Thymus (tissue), 11 donors: ENCODE measurements around the gene DMAP1. TPM values are rescaled to one million over a fixed set of nuclear protein-coding genes. Genes with fewer than 3 reads are reported as not detected.

Source experiments
- DNase-seq, 9 donors: peaks; one replicate each; pipeline ENCODE4 v3.0.0-alpha.2; 2013; ENCODE audit warnings: low spot score in 9 of 9, low read depth in 6 of 9, missing footprints in 1 of 9
- H3K27ac ChIP-seq, 2 donors: one replicate each; pipeline ENCODE4 v1.5.1; 2013; ENCODE audit warnings: control low read depth in 1 of 2, low read depth in 1 of 2, low read length in 1 of 2, mild to moderate bottlenecking in 1 of 2, moderate library complexity in 1 of 2
- H3K27me3 ChIP-seq, 2 donors: one replicate each; pipeline ENCODE4 v1.5.1; 2013; ENCODE audit warnings: low read length in 1 of 2; ENCODE audit not compliant: control insufficient read depth in 2 of 2, insufficient read depth in 1 of 2
- H3K36me3 ChIP-seq, 2 donors: one replicate each; pipeline ENCODE4 v1.5.1; 2013; ENCODE audit warnings: low read length in 1 of 2, mild to moderate bottlenecking in 1 of 2, moderate library complexity in 1 of 2; ENCODE audit not compliant: control insufficient read depth in 2 of 2, insufficient read depth in 2 of 2
- H3K4me1 ChIP-seq, 2 donors: one replicate each; pipeline ENCODE4 v1.5.1; 2013; ENCODE audit warnings: low read length in 2 of 2; ENCODE audit not compliant: control insufficient read depth in 2 of 2, insufficient read depth in 2 of 2
- H3K4me3 ChIP-seq, 2 donors: one replicate each; pipeline ENCODE4 v1.5.1; 2013; ENCODE audit warnings: low read length in 2 of 2, control low read depth in 1 of 2, mild to moderate bottlenecking in 1 of 2
- H3K9me3 ChIP-seq, 2 donors: one replicate each; pipeline ENCODE4 v1.5.1; 2013; ENCODE audit warnings: low read length in 1 of 2, mild to moderate bottlenecking in 1 of 2; ENCODE audit not compliant: control insufficient read depth in 2 of 2, insufficient read depth in 1 of 2
- WGBS: extraction: QIAGEN DNeasy Blood & Tissue Kit; methylation state at CpG from one replicate; pipeline ENCODE4 v1.1.7; 2013; 5-methylcytosine and 5-hydroxymethylcytosine counted together
- polyA plus RNA-seq: library from polyadenylated mRNA; stranded (reverse); fragments of 200-250 nt; gene quantifications from one replicate; pipeline ENCODE4 v1.2.3, GENCODE V29; 2013
- total RNA-seq: library from RNA; stranded (reverse); fragments of 120-200 nt; gene quantifications from one replicate; pipeline ENCODE4 v1.2.4, GENCODE V29; 2013
- donor health status: healthy.

The DMAP1 gene
- total and polyA plus RNA-seq, 2 donors = 21.2 to 81.6 TPM

DNA sequence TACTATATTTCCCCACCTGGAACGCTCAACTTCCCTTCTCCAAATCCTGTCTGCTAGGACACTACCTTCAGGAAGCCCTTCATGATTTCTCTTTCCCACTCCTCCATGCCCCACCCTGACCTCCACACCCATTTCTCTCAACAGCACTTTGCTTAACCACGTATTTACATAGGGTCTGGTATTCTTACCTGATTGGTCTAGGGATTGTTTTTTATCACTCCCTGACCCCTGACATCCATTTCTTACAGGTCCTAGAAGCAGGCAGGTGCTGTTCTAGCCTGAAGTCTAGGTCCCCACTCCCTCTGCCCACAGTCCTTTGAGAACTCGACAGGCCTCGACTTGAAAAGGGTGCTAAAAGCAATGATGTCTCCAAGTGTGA is 47.5 kb downstream of the DMAP1 start:
- Histone ChIP-seq H3K4me1 (peaks cover 0 to 4% of the 10 kb centered on the region in 2 donors), H3K27ac (no peak overlapping the region), H3K9me3 (no peaks in the 10 kb centered on the region), H3K27me3 (no peaks in the 10 kb centered on the region), H3K4me3 (no peak overlapping the region), H3K36me3 (peaks cover 6 to 12% of the 10 kb centered on the region in 2 donors)
- 91% methylated on average over 4 of the region's 4 CpGs for WGBS
- DNase-seq = no peak

DNA sequence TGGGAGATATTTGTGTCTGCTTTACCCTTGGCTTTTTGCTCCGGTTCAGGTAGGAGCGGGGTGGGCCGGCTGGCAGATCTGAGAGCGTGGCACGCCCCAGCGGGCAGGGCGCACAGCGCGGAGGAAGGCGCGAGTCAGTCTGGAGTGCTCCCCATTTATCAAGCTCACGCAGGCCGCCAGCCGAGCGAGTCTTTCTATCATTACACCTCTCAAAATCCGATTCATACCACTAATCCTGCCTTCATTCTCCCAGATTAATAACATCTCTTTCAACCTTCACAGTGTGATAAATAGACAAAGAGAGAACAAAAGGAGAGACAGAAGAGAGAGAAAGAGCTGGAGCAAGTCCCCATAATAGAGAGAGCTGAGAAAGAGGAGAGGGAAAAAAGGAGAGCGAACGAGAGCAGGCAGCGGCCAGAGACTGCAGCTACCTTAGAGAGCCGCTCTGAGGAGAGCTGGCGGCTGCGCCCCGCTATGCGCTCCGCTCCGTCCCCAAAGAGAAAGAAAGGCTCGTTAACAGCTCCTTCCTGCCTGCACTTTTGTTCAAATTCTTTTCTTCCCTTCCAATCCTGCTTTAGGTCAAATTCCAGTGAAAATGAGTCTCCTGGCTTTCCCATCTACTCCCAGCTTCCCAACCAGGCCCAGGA is 48.0 kb downstream of the DMAP1 start:
- Histone ChIP-seq H3K4me1 (peaks cover 0 to 4% of the 10 kb centered on the region in 2 donors), H3K4me3 (no peak overlapping the region), H3K9me3 (no peaks in the 10 kb centered on the region), H3K36me3 (peaks cover 5 to 11% of the 10 kb centered on the region in 2 donors), H3K27me3 (no peaks in the 10 kb centered on the region), H3K27ac (no peak overlapping the region)
- WGBS = 96% methylated on average over 27 of the region's 27 CpGs
- no peak for DNase-seq

DNA sequence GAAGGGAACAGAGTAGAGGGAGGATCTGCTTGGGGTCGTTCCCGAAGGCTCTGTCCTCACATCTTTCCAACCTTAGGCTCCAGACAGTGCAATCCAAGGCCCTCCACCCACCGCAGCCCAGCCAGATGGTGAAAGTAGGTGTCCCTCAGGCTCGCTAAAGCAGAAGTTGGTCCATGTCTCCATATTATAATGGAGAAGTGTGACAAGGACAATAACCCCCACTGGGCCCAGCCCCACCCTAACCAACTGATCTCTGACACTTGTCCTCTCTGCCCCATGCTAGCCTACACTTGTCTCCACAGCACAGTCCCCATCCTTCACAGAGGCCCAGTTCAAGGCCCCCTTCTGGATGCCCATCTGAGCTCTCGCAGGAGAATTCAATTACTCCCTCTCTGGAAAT is 48.7 kb downstream of the DMAP1 start:
- H3K36me3 ChIP-seq = peaks cover 0 to 6% of the 10 kb centered on the region in 2 donors
- no peak overlapping the region for H3K27ac ChIP-seq
- 97% methylated on average over 5 of the region's 5 CpGs for WGBS

DNA sequence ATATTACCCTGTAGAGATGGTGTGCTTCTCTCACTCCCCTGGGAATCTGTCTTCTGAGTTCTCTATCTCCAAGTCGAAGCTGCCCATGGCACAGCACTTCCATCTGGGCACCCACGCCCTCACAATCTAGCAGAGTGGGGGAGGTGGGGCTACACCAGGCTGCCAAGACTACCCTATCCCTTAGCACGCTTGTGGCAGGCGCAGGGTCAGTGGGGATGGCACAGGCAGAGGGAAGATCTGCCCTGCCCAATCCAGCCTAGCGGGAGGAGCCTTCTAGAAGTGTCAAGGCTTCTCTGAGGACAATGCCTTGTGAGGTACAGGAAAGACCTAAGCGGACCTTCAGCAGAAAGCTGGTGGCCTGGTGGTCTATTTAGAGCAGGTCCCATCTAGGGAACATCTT is 49.1 kb downstream of the DMAP1 start:
- DNase-seq = no peak
- peaks cover 0 to 4% of the 10 kb centered on the region in 2 donors for H3K4me1 ChIP-seq
- no peak overlapping the region for H3K4me3 ChIP-seq
- no peak overlapping the region for H3K27ac ChIP-seq
- peaks cover 0 to 6% of the 10 kb centered on the region in 2 donors for H3K36me3 ChIP-seq
- no peaks in the 10 kb centered on the region for H3K27me3 ChIP-seq
- H3K9me3 ChIP-seq = no peaks in the 10 kb centered on the region
- WGBS = 98% methylated on average over 6 of the region's 6 CpGs

More for the DNA sequence above, 48.7 kb downstream of the DMAP1 start:
- no peak for DNase-seq
- Histone ChIP-seq H3K9me3 (no peaks in the 10 kb centered on the region), H3K4me3 (no peak overlapping the region), H3K27me3 (no peaks in the 10 kb centered on the region), H3K4me1 (peaks cover 0 to 4% of the 10 kb centered on the region in 2 donors)

DNA sequence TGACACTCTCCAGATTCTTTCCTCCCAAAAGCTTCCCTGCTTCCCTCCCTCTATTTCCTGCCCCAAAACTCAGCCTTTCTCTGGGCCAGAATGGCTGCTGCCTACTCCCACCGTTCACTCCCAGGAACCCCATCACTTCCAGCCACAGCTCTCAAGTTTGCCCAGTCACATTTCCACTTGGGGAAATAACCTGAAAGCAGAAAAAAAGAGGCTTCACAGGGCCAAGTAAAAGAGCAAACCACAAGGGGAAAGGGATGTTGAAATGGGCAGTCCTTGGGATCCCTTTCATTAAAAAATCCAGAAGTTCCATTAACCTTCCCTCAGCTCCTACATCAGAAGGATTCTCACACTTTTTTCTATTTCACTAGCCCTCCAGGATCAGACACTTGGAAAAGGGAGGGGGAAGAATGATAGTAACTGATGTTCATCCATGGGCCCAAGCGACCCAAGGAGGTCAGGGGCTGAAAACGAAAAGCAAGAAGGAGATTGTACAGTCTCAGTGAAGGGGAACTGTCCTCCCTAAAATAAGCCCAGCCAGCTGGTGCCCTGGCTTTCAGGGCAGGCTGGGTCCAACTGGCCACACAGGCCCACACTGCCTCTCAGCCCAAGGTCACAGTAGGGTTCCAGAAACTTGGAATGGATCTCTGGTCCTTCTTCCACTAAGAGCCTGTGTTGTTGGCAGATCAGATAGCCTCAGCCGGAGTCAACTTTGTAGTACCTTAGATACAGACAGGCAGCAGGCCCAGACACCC is 49.7 kb downstream of the DMAP1 start:
- Histone ChIP-seq H3K27me3 (no peaks in the 10 kb centered on the region), H3K4me3 (no peak overlapping the region), H3K4me1 (peaks cover 0 to 4% of the 10 kb centered on the region in 2 donors), H3K36me3 (peaks cover 0 to 6% of the 10 kb centered on the region in 2 donors), H3K9me3 (no peaks in the 10 kb centered on the region), H3K27ac (no peak overlapping the region)
- no peak for DNase-seq
- WGBS = 97% methylated on average over 4 of the region's 4 CpGs

DNA sequence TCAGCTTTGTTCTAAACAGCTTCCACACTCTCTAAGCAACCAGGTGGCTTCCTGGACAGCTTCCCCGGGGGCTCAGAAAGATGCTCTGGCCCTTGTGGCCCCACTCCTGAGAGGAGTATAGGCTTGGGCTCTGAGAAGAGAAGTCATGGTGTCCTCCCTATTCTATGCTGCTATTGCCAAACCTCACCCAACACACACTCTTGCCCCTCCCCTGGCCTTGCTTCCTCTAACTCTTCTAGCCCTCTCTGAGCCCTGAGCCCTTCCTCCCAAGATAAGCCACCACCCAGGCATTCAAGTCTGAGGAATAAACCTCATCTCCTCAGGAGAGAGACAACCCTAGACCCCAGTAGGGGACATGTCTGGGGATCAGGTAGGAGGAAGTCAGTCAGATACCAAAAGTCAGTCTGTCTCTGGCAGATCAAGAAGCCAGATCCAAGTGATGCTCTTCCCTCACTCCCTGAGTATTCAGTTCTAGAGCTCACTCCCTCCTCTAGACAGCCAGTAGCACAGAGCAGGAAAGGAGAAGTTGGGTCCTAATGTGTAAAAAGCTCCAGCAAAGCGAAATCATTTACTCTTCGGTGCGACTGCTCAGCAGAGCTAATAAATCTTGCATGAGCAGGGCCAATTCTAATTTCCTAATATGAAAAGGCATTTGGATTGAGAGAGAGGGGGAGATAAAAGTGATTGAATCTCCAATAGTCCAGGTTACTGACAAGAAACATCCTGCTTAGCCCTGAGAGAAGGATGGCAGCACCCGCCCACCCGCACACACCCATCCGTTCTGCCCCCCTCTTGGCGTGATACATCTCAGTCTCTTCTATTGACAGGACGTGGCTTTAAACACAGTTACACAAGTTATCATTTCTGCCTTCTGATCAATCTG is 50.5 kb downstream of the DMAP1 start:
- H3K36me3 ChIP-seq = peaks cover 0 to 6% of the 10 kb centered on the region in 2 donors
- DNase-seq = no peak
- WGBS = 95% methylated on average over 9 of the region's 9 CpGs
- H3K27ac ChIP-seq = no peak overlapping the region
- H3K4me3 ChIP-seq = no peak overlapping the region
- no peaks in the 10 kb centered on the region for H3K27me3 ChIP-seq
- H3K4me1 ChIP-seq = peaks cover 0 to 4% of the 10 kb centered on the region in 2 donors
- no peaks in the 10 kb centered on the region for H3K9me3 ChIP-seq

DNA sequence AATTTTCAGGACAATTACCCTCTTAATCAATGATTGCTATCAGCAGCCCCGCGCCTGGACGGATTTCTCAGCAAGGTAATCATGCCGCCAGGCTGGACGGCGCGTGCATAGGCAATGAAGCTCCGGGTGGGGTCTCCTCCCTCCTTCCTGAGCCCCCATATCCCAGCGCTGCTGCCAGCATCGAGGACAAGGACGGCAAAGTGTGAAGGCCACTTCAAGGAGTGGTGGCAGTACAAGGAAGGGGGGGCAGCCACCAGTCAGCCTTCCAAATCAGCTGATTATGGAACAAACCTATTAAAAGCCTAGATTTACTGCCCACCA is 51.1 kb downstream of the DMAP1 start:
- WGBS = 98% methylated on average over 11 of the region's 11 CpGs
- Histone ChIP-seq H3K9me3 (no peaks in the 10 kb centered on the region), H3K36me3 (peaks cover 0 to 6% of the 10 kb centered on the region in 2 donors), H3K4me1 (peaks cover 0 to 4% of the 10 kb centered on the region in 2 donors), H3K4me3 (no peak overlapping the region), H3K27ac (no peak overlapping the region), H3K27me3 (no peaks in the 10 kb centered on the region)
- no peak for DNase-seq

DNA sequence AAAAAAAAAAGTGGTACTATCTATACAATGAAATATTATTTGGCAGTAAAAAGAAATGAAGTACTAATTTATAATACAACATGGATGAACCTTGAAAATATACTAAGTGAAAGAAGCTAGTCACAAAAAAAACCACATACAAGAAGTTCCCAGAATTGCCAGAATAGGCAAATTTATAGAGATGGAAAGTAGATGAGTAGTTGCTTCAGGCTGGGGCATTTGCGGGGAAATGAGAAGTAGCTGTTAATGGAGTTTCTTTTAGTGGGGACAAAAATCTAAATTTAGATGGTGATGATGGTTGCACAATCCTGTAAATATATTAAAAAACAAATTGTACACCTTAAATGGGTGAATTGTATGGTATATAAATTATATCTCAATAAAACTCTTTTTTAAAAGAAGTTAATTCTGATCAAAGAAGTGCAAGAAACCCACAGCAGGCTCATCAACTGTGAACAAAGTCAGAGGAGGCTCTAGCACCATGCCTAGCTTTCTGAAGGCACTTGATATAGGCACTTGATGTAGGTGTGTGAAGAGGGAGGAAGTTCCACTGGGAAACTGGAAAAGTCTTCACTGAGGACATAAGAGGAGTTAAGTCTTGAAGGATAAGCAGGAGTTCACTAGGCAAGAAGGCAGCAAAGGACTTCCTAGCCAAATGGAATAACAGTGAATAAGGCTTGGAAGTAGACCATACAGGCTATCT is 52.5 kb downstream of the DMAP1 start:
- 97% methylated on average over 1 of the region's 1 CpG for WGBS
- Histone ChIP-seq H3K36me3 (peaks cover 0 to 6% of the 10 kb centered on the region in 2 donors), H3K27ac (no peak overlapping the region), H3K4me3 (no peak overlapping the region), H3K27me3 (no peaks in the 10 kb centered on the region), H3K9me3 (no peaks in the 10 kb centered on the region), H3K4me1 (peaks cover 0 to 4% of the 10 kb centered on the region in 2 donors)
- no peak for DNase-seq
